ENCODE results near the gene PHLDA2.

PHLDA2 gene

DNA sequence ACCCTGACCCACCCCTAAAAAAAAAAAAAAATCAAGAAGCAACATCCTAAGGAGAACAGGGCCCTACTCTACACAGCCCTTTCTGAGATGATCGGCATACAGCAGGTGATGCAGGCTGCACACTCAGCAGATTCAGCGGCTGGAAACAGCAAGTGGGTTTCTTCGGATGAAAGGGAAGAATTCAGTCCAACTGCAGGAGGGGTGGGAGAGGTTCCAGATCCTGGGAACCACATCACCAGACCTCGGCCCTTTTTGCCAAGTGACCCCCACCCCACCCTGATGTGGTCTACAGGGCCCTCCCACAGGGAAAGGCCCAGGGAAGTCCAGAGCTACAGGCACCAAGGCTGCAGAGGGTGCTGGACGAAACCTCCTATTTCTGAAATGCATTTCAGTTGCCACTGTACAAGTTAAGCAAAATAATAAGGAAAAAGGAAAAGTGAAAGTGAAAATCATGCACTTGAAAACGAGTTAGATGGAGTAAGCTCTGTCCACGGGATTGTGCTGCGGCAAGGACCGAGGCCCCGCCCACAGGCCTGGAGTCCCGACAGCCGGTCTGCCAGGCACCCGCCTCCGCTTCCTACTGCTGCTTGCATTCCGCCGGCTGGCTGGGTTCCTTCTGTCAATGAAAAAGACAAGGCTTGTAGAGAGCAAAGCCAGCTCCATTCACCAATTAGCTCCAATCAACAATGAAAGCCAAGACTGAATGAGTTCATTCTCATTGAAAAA lies 16.0 kb upstream of the PHLDA2 start:
- peak overlapping the region; percentile 30 to 49 for H3K27ac ChIP-seq
- no peaks in the 10 kb centered on the region for H3K9me3 ChIP-seq
- H3K4me3 ChIP-seq = peak overlapping the region; percentile 26 to 30
- peaks cover 16 to 56% (median 46%) of the 10 kb centered on the region in 3 donors for H3K36me3 ChIP-seq
- DNase-seq = peak; percentile 94 to 95
- intact Hi-C loops (cut with DNase I; ENCODE audit: low total_unique reads) = no loop called here
- TF ChIP-seq, protein P1, sequence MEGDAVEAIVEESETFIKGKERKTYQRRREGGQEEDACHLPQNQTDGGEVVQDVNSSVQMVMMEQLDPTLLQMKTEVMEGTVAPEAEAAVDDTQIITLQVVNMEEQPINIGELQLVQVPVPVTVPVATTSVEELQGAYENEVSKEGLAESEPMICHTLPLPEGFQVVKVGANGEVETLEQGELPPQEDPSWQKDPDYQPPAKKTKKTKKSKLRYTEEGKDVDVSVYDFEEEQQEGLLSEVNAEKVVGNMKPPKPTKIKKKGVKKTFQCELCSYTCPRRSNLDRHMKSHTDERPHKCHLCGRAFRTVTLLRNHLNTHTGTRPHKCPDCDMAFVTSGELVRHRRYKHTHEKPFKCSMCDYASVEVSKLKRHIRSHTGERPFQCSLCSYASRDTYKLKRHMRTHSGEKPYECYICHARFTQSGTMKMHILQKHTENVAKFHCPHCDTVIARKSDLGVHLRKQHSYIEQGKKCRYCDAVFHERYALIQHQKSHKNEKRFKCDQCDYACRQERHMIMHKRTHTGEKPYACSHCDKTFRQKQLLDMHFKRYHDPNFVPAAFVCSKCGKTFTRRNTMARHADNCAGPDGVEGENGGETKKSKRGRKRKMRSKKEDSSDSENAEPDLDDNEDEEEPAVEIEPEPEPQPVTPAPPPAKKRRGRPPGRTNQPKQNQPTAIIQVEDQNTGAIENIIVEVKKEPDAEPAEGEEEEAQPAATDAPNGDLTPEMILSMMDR (IDR thresholded peaks at IDR 0.05) = no peak
- peaks cover 0 to 41% (median 23%) of the 10 kb centered on the region in 4 donors for H3K4me1 ChIP-seq
- H3K27me3 ChIP-seq = no peaks in the 10 kb centered on the region

DNA sequence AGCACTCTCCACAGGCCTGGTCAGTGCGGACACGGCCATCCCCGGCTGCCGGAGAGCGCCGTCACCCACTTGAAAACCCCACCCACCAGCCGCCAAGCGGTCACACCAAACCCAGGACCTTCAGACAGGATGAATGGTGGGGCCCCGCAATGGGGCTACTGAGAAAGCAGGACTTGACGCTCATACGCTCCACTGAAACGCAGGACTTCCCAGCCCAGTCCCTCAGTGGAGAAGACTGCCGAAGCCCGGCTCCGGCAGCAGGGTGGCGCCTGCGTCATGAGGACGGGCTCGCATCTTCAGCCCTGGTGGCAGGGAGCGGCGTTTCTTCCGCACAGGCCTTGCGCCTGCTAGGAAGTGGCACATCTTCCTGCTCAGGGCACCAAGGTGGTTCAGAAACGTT lies 15.3 kb upstream of the PHLDA2 start:
- no peak overlapping the region for H3K4me3 ChIP-seq
- intact Hi-C loops (cut with DNase I; ENCODE audit: low total_unique reads) = no loop called here
- peaks cover 11 to 50% (median 40%) of the 10 kb centered on the region in 3 donors for H3K36me3 ChIP-seq
- H3K4me1 ChIP-seq = peaks cover 0 to 44% (median 24%) of the 10 kb centered on the region in 4 donors
- DNase-seq = no peak
- TF ChIP-seq, protein P1 (IDR thresholded peaks at IDR 0.05) = no peak
- H3K27ac ChIP-seq = peak overlapping the region in 1 of 2 donors; percentile 49
- no peaks in the 10 kb centered on the region for H3K9me3 ChIP-seq
- H3K27me3 ChIP-seq = no peaks in the 10 kb centered on the region

DNA sequence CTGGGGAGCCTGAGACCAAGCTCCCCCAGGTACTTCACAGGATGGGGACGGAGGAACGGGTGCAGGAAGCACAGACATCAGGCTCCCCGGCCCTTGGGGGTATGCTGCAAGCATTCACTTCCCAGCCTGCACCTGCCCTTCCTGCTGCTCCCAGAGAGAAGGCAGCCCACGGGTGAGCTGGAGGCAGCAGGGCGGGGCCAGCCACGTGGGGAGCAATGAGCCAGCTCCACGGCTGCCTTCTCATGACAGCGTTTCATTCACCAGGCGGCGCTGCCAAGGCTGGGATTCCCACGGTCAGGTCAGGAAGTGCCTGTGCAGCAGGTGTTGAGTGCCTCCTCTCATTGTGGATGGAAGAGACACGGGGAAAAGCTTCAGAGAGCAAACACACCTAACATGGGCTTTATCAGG lies 14.5 kb upstream of the PHLDA2 start:
- no peak for DNase-seq
- no peak overlapping the region for H3K27ac ChIP-seq

DNA sequence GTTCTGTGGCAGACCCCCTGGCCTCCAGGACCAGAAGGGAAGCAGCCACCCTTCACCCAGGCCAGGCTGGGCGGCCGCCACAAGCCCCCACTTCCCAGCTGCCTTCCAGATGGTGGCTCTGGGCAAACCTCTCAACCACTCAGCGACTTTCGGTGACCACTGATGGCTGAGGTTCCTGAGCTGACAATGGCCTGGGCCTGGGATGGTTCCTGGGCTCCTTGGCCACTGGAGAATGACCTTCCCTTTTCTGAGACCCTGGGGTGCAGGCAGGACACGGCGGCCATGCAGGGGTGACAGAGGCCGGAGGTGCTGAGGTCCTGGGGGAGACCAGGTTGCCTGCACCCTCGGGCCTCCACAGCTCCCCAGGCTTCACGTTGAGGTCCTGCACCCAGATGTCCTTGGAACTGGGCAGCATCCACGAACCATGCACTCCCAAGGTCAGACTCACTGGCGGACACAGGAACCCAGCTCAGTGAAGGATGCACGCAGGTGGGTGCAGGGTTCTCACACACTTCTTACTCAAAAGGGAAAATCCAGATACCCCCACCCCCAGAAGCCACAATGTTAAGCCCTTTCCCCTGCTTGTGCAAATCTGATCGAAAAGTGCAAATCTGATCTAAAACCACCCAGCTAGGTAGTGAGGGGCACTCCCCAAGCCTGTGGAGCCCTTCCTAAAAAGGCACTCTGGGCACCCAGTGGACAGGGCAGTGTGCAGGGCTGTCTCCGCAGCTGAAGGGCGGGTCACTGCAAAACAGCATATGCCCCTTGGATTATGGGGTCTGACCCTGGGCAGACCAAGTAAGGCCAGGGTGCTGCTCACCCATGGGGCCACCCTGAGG lies 13.9 kb upstream of the PHLDA2 start:
- H3K4me1 ChIP-seq = peaks cover 0 to 44% (median 24%) of the 10 kb centered on the region in 4 donors
- no peak overlapping the region for H3K27ac ChIP-seq
- peaks cover 11 to 36% (median 28%) of the 10 kb centered on the region in 3 donors for H3K36me3 ChIP-seq
- DNase-seq = no peak
- H3K27me3 ChIP-seq = no peaks in the 10 kb centered on the region
- no peak overlapping the region for H3K4me3 ChIP-seq
- intact Hi-C loops (cut with DNase I; ENCODE audit: low total_unique reads) = no loop called here
- H3K9me3 ChIP-seq = peaks cover 0 to 7% (median under 1%) of the 10 kb centered on the region in 3 donors
- TF ChIP-seq, protein P1 (IDR thresholded peaks at IDR 0.05) = no peak

More for the DNA sequence above, 14.5 kb upstream of the PHLDA2 start:
- Histone ChIP-seq H3K9me3 (peaks cover 0 to 4% (median 0%) of the 10 kb centered on the region in 3 donors), H3K36me3 (peaks cover 11 to 42% (median 34%) of the 10 kb centered on the region in 3 donors), H3K4me1 (peaks cover 0 to 44% (median 24%) of the 10 kb centered on the region in 4 donors), H3K4me3 (no peak overlapping the region), H3K27me3 (no peaks in the 10 kb centered on the region)
- TF ChIP-seq, protein P1 (IDR thresholded peaks at IDR 0.05) = no peak
- intact Hi-C loops (cut with DNase I; ENCODE audit: low total_unique reads) = no loop called here

DNA sequence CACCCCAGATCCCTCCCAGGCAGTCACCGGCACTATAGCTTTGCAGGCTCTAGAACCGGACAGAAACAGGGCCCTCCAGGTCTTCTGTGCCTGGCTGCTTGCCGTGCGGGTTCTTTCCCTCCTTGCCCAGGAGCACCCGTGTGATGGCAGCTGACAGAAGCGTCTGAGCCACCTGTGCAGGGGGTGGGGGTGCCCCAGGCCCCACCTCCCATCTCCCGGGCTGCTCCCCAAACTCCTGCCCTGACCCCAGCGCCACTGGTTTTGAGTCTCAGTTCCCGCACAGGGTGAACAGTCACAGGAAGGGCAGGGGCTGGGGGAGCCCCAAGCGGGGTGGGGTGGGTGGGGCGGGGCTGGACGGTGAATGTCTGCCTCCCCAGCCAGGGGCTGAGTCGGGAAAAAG lies 13.2 kb upstream of the PHLDA2 start:
- H3K27me3 ChIP-seq = no peaks in the 10 kb centered on the region

More for the DNA sequence above, 13.2 kb upstream of the PHLDA2 start:
- Histone ChIP-seq H3K4me3 (no peak overlapping the region), H3K4me1 (peaks cover 0 to 44% (median 24%) of the 10 kb centered on the region in 4 donors), H3K27ac (no peak overlapping the region), H3K9me3 (peaks cover 0 to 14% (median 6%) of the 10 kb centered on the region in 3 donors), H3K36me3 (peaks cover 11 to 30% (median 21%) of the 10 kb centered on the region in 3 donors)
- intact Hi-C loops (cut with DNase I; ENCODE audit: low total_unique reads) = no loop called here
- TF ChIP-seq, protein P1 (IDR thresholded peaks at IDR 0.05) = no peak
- no peak for DNase-seq

Measured in tibial artery (tissue), 4 donors.